KG1 (cell line): Measurements from ENCODE around the gene NELFB.
A peak's percentile ranks its signal among the peaks of the same experiment; 100 is the strongest.
"Not testable (repeated sequence)": the region's sequence is repeated elsewhere in the genome, so short reads cannot be mapped to it uniquely, and the experiment has no call there.

Experiments
- DNase-seq: peaks from one replicate; lab custom pipeline; 2025; lab: John Stamatoyannopoulos, UW

NELFB gene

GRCh38 chr9:137234758-137235423, 20.2 kb upstream of the NELFB start:
- no peak for DNase-seq

GRCh38 chr9:137235424-137236237, 19.5 kb upstream of the NELFB start:
- no peak for DNase-seq

GRCh38 chr9:137236238-137236935, 18.7 kb upstream of the NELFB start:
- peak; percentile 30 for DNase-seq

DNA sequence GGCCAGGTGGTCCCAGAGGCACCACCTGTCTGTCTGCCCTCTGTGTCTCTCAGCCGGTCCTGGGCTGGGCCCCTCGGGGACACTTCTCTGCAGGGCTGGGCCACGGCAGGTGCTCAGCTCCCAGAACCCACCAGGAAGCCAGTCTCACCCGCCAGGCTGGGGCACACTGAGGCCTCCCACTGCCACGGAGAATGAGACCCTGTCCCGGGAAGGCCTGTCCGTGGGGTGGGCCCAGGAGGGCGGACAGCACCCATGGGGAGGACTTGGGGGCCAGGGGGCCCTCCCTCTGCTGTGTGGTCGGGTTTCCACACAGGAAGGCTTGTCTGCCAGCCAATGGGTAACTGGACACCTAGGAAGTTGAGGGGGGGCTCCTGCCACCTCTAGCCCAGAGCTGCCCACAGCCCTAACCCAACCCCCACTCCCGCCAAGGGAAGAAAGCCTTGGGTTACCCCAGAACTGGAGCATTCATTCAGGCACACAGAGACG, 18.1 kb upstream of the NELFB start:
- DNase-seq = no peak

- no peak for DNase-seq
These were observed 17.1 kb upstream of the NELFB start for GRCh38 chr9:137237759-137238726.

DNA sequence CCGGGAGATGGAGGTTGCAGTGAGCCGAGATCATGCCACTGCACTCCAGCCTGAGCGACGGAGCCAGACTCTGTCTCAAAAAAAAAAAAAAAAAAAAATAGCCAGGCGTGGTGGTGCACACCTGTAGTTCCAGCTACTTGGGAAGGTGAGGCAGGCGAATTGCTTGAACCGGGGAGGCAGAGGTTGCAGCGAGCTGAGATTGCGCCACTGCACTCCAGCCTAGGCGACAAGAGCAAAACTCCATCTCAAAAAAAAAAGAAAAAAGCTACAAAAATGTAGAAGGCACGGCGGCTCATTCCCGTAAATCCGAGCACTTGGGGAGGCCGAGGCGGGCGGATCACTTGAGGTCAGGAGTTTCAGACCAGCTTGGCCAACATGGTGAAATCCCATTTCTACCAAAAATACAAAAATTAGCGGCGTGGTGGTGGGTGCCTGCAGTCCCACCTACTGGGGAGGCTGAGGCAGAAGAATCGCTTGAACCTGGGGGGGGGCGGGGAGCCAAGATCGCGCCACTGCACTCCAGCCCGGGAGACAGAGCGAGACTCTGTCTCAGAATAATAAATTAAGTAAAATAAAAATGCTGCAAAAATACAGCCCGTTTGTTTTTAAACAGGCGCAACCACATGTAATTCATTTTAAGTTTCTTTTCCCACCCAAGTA, 15.5 kb upstream of the NELFB start:
- DNase-seq = not testable (repeated sequence)

DNA sequence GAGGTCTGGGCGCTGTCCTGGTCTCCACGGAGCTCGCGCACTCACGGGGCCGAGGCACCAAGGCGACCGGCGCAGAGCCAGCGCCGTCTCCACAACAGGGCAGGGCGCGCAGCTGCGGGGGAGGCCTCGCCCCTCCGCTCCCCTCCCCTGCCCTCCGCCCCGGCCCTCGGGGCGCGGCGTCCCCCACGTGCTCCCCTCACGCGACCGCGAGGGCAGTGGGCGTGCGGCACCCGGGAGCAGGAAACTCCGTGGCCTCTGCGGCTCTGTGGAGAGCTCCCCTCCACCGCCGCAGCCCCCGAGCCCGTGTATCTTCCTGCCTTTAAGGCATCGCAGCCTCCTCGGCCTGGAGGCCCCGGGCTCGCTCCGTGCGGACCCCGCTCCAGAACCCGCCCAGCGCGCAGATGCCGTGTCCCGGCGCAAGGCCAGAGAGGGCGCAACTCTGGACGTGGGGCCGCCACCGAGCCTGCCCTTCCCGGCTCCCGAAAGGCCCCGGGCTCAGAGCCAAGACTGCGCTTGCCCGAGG, 14.7 kb upstream of the NELFB start:
- peak; percentile 81 for DNase-seq

- DNase-seq = peak; percentile 96
These were observed 14.2 kb upstream of the NELFB start, which contains the start of gene TUBB4B for GRCh38 chr9:137240841-137241489. Gene TUBB4B, plus strand, starts transcription at chr9:137241287. Its CDS starts 74 bp downstream, at chr9:137241361.

DNA sequence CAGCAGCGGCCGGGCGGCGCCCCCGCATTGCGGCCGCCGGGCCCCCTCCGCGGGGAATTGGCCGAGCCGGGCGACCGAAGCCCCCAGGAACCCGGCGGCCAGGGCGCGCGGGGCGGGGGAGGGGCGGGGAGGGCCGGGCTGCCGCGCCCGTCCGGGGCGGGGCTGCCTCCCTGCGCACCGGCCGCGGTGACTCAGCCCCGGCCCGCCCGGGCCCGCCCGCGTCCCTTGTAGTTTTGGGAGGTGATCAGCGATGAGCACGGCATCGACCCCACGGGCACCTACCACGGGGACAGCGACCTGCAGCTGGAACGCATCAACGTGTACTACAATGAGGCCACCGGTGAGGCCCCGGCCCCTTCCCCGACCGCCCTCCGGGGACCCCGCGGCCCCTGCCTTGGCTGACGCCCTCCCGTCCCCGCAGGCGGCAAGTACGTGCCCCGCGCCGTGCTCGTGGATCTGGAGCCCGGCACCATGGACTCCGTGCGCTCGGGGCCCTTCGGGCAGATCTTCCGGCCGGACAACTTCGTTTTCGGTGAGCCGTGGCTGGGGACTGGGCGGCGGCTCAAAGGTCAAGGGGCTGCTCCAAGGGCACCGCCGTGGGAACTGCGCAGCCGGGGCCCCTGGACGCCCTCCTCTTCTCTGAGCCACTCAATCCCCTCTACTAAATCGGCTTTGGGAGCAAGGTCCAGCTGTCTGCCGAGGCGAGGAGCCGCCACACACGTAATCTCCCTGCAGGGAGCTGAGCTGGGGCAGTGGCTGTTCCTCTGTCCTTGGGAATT, 13.4 kb upstream of the NELFB start:
- no peak for DNase-seq

- no peak for DNase-seq
These were observed 12.6 kb upstream of the NELFB start for GRCh38 chr9:137242269-137243203.

- not testable (repeated sequence) for DNase-seq
These were observed 11.9 kb upstream of the NELFB start for GRCh38 chr9:137243266-137243625.

DNA sequence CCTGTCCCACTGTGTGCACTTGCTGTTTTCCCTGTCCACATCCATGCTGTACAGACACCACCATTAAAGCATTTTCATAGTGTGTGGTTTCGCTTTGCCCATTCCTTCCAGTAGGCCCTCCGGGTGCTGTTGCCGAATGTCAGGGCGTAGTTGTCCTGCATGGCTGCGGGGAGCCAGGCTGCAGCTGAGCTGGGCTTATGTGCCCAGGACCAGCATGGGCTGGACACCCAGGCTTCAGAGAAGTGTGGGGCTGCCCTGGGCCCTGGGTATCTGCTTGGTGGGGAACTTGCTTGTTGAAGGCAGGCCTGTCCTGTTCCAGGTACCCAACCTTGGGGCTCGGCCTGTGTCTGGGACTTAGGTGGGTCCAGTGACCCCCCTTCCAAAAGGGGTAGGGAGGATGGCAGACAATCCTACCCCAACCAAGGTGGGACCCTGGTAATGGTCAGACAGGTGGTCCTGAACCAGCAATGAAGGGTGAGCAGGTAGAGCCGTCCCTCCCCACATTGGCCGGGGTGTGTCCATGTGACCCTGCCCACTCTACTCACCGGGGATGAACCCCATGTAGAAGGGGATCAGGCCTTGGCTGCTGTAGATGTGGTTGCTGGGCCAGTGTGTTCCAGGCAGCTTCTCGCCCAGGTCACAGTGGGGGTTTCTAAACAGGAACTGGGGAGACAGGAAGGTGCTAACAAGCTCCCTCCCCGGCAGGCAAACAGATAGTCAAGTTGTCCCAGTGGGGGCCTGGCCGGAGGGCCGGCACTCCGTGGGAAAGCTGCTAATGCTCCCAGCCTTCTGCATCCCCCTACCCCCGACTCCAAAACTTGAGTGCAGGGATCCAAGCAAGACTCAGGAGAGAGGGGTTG, 11.3 kb upstream of the NELFB start:
- DNase-seq = no peak

GRCh38 chr9:137244486-137245449, 10.4 kb upstream of the NELFB start:
- DNase-seq = no peak

DNA sequence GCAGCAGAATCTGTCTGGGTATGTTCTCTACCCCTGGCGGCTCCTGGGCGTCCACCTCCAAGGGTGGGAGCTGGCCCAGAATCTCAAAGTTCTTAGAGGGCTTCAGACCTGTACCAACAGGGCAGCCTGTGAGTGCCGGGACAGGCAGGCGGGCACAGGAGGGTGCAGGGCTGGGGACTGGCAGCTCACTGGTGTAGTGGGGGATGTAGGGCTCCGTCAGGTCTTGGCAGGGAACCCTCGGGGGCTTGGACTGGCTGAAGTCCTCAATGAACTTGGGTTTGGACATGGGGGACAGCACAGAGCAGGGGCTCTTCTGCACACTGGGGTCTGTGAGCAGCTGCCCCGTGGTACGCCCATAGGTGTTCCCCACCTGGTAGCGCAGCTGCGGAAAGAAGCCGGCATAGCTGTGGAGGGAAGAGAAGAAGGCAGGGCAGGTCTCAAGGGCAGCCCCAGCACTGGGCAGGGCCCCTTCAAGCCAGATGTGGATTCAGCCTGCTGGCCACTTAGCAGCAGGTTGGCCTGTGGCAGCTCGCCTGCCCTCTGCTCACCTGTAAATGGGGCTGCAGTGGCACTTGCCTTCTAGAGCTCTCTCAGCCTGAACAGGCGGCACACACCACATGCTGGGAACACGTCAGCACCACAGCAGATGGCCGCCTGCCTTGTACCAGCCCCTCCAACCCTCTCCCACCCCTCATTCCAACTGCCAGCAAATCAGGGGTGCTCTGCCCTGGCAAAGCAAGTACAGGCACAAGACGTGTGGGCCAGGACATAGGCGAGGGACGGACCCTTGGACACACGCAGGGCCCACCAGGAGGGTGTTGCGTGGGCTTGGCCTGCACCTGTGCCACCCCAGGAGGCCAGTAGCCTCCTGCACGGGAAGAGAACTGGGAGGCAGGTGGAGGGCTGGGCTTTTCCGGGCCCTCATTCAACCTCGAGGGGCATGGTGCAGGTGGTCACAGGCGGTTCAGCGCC, 9.4 kb upstream of the NELFB start:
- no peak for DNase-seq
